Neural progenitor cell (in vitro differentiated cells): ENCODE data around the gene DUSP18. TPM values are rescaled to one million over a fixed set of nuclear protein-coding genes. Genes with fewer than 3 reads are reported as not detected.

Source experiments
- DNase-seq: peaks from one replicate; pipeline ENCODE4 v3.0.0-alpha.2; 2016; ENCODE audit warnings: low spot score
- H2AFZ ChIP-seq: fragments of 200-600 bp; sonication (generic); replicated peaks from 2 replicates; pipeline ENCODE4 v1.6.1; 2016; ENCODE audit warnings: antibody characterized with exemption
- H3F3A ChIP-seq: fragments of 200-600 bp; sonication (generic); 2 replicates; pipeline ENCODE4 v1.6.1; 2016; ENCODE audit warnings: antibody characterized with exemption, low read depth
- H3K27ac ChIP-seq: fragments of 200-600 bp; sonication (generic); 2 replicates; pipeline ENCODE4 v1.5.1; 2016; ENCODE audit warnings: mild to moderate bottlenecking
- H3K27me3 ChIP-seq: fragments of 200-600 bp; sonication (generic); 2 replicates; pipeline ENCODE4 v1.6.1; 2016; ENCODE audit warnings: mild to moderate bottlenecking, moderate library complexity
- H3K36me3 ChIP-seq: fragments of 200-600 bp; sonication (generic); 2 replicates; pipeline ENCODE4 v1.5.1; 2016
- H3K4me1 ChIP-seq: fragments of 200-600 bp; sonication (generic); 2 replicates; pipeline ENCODE4 v1.6.1; 2016; ENCODE audit warnings: mixed run types
- H3K4me2 ChIP-seq: fragments of 200-600 bp; sonication (generic); 2 replicates; pipeline ENCODE4 v1.6.1; 2016
- H3K4me3 ChIP-seq: fragments of 200-600 bp; sonication (generic); 2 replicates; pipeline ENCODE4 v1.5.1; 2016
- H3K79me2 ChIP-seq: fragments of 200-600 bp; sonication (generic); 2 replicates; pipeline ENCODE4 v1.6.1; 2016; ENCODE audit warnings: low read depth
- H3K9ac ChIP-seq: fragments of 200-600 bp; sonication (generic); 2 replicates; pipeline ENCODE4 v1.6.1; 2016
- H3K9me3 ChIP-seq: fragments of 200-600 bp; sonication (generic); 2 replicates; pipeline ENCODE4 v1.5.1; 2016; ENCODE audit warnings: low read depth
- H4K20me1 ChIP-seq: fragments of 200-600 bp; sonication (generic); 2 replicates; pipeline ENCODE4 v1.6.1; 2016; ENCODE audit warnings: low read depth
- H3K27ac Mint-ChIP-seq: 3 replicates; pipeline ENCODE4 v1.8.0; 2021; ENCODE audit warnings: mixed read lengths
- H3K27me3 Mint-ChIP-seq: 2 replicates; pipeline ENCODE4 v1.8.0; 2022; ENCODE audit warnings: low read depth, mild to moderate bottlenecking, inconsistent platforms, moderate library complexity, mixed read lengths; ENCODE audit not compliant: insufficient read depth
- H3K36me3 Mint-ChIP-seq: 3 replicates; pipeline ENCODE4 v1.8.0; 2021; ENCODE audit warnings: mixed read lengths
- H3K4me1 Mint-ChIP-seq: 3 replicates; pipeline ENCODE4 v1.8.0; 2021; ENCODE audit warnings: mixed read lengths
- H3K4me3 Mint-ChIP-seq: 3 replicates; pipeline ENCODE4 v1.8.0; 2021; ENCODE audit warnings: mild to moderate bottlenecking, moderate library complexity, mixed read lengths
- H3K9me3 Mint-ChIP-seq: 3 replicates; pipeline ENCODE4 v1.8.0; 2020; ENCODE audit warnings: mixed read lengths
- EZH2 ChIP-seq: fragments of 200-600 bp; sonication (generic); IDR thresholded peaks from 2 replicates; pipeline ENCODE4 v1.6.1; 2017; ENCODE audit warnings: antibody characterized with exemption, mild to moderate bottlenecking, moderate library complexity
- EZH2phosphoT487 ChIP-seq: fragments of 200-600 bp; sonication (generic); IDR thresholded peaks from 2 replicates; pipeline ENCODE4 v1.6.1; 2017; ENCODE audit warnings: antibody characterized with exemption
- total RNA-seq: library from RNA; depleted of rRNA; stranded (reverse); fragments of >200 nt; gene quantifications from 2 replicates; pipeline ENCODE4 v1.2.3, GENCODE V29; 2015; ENCODE audit warnings: low replicate concordance
- TF ChIP-seq, protein P1 (sequence below): fragments of 200-600 bp; sonication (generic); IDR thresholded peaks from 2 replicates; pipeline ENCODE4 v1.5.1; 2017; ENCODE audit warnings: antibody characterized with exemption, mild to moderate bottlenecking

DUSP18 gene
- total RNA-seq, 1 donor from 2014 or later = 3.1 TPM

- no peaks in the 10 kb centered on the region for H3K9me3 Mint-ChIP-seq
- Histone ChIP-seq H3K27ac (no peak overlapping the region), H3K9me3 (no peaks in the 10 kb centered on the region), H3K36me3 (no peaks in the 10 kb centered on the region), H3K4me3 (peak overlapping the region; percentile 75), H3K27me3 (peaks cover 35% of the 10 kb centered on the region), H3K9ac (no peak overlapping the region), H3K4me2 (peak overlapping the region; percentile 97), H3K79me2 (no peaks in the 10 kb centered on the region), H3K4me1 (peaks cover 11% of the 10 kb centered on the region), H2AFZ (peak overlapping the region; percentile 85), H3F3A (peaks cover 11% of the 10 kb centered on the region), H4K20me1 (no peaks in the 10 kb centered on the region)
- no peak for DNase-seq
- no peak for TF ChIP-seq EZH2phosphoT487
- TF ChIP-seq EZH2 = no peak
- TF ChIP-seq, protein P1, sequence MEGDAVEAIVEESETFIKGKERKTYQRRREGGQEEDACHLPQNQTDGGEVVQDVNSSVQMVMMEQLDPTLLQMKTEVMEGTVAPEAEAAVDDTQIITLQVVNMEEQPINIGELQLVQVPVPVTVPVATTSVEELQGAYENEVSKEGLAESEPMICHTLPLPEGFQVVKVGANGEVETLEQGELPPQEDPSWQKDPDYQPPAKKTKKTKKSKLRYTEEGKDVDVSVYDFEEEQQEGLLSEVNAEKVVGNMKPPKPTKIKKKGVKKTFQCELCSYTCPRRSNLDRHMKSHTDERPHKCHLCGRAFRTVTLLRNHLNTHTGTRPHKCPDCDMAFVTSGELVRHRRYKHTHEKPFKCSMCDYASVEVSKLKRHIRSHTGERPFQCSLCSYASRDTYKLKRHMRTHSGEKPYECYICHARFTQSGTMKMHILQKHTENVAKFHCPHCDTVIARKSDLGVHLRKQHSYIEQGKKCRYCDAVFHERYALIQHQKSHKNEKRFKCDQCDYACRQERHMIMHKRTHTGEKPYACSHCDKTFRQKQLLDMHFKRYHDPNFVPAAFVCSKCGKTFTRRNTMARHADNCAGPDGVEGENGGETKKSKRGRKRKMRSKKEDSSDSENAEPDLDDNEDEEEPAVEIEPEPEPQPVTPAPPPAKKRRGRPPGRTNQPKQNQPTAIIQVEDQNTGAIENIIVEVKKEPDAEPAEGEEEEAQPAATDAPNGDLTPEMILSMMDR = no peak
- H3K4me1 Mint-ChIP-seq = peaks cover 13% of the 10 kb centered on the region
- no peak overlapping the region for H3K27ac Mint-ChIP-seq
- H3K27me3 Mint-ChIP-seq = peaks cover 7% of the 10 kb centered on the region
- peaks cover 11% of the 10 kb centered on the region for H3K36me3 Mint-ChIP-seq
- peak overlapping the region; percentile 90 for H3K4me3 Mint-ChIP-seq
Observed at GRCh38 chr22:30667107-30667493, 575 bp downstream of the DUSP18 start.

GRCh38 chr22:30665786-30666185 lies 1.9 kb downstream of the DUSP18 start:
- H3K36me3 ChIP-seq = no peaks in the 10 kb centered on the region
- H3K27me3 Mint-ChIP-seq = peaks cover 5% of the 10 kb centered on the region

DNA sequence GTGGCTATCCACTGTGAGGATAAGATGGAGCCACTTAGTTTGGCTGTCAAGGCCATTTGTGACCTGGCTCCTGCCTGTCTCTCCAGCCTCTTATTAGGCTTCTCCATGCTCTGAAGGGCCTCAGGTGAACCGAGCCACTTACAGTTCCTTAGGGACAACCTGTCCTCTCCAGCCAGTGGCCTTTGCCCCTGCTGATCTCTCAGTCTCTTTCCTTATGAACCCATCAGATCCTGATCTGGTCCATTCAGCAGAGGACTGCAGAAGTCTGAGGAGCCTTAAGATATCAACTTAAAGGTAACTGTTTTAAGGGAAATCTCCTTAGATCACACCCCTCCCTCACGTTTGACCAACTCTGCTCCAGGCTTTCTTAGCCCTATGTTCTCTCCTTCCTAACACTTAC lies 2.4 kb downstream of the DUSP18 start:
- Histone ChIP-seq H4K20me1 (no peaks in the 10 kb centered on the region), H3K9ac (no peak overlapping the region), H3F3A (peaks cover 14% of the 10 kb centered on the region), H3K79me2 (no peaks in the 10 kb centered on the region), H3K9me3 (no peaks in the 10 kb centered on the region), H3K4me1 (peaks cover 11% of the 10 kb centered on the region), H2AFZ (no peak overlapping the region), H3K4me3 (no peak overlapping the region), H3K27me3 (peaks cover 31% of the 10 kb centered on the region), H3K36me3 (no peaks in the 10 kb centered on the region), H3K27ac (no peak overlapping the region), H3K4me2 (no peak overlapping the region)
- Mint-ChIP-seq H3K27ac (no peak overlapping the region), H3K27me3 (peaks cover 4% of the 10 kb centered on the region), H3K36me3 (peaks cover 14% of the 10 kb centered on the region), H3K4me3 (peak overlapping the region; percentile 7), H3K9me3 (no peaks in the 10 kb centered on the region), H3K4me1 (peaks cover 13% of the 10 kb centered on the region)
- TF ChIP-seq, protein P1 = no peak
- no peak for TF ChIP-seq EZH2
- no peak for TF ChIP-seq EZH2phosphoT487
- DNase-seq = no peak

More at GRCh38 chr22:30665786-30666185, 1.9 kb downstream of the DUSP18 start:
- Mint-ChIP-seq H3K27ac (no peak overlapping the region), H3K36me3 (peaks cover 11% of the 10 kb centered on the region), H3K9me3 (no peaks in the 10 kb centered on the region), H3K4me1 (peaks cover 13% of the 10 kb centered on the region), H3K4me3 (peak overlapping the region; percentile 72)
- no peak overlapping the region for H3K4me3 ChIP-seq
- H3K79me2 ChIP-seq = no peaks in the 10 kb centered on the region
- H2AFZ ChIP-seq = no peak overlapping the region
- H3F3A ChIP-seq = peaks cover 14% of the 10 kb centered on the region
- H3K27me3 ChIP-seq = peaks cover 35% of the 10 kb centered on the region
- H3K4me1 ChIP-seq = peaks cover 11% of the 10 kb centered on the region
- no peak for DNase-seq
- H3K9ac ChIP-seq = no peak overlapping the region
- H4K20me1 ChIP-seq = no peaks in the 10 kb centered on the region
- TF ChIP-seq EZH2 = no peak
- TF ChIP-seq EZH2phosphoT487 = no peak
- TF ChIP-seq, protein P1 = no peak
- no peak overlapping the region for H3K4me2 ChIP-seq
- H3K9me3 ChIP-seq = no peaks in the 10 kb centered on the region
- no peak overlapping the region for H3K27ac ChIP-seq
